ENCODE results near the gene BCAR3.

DNA sequence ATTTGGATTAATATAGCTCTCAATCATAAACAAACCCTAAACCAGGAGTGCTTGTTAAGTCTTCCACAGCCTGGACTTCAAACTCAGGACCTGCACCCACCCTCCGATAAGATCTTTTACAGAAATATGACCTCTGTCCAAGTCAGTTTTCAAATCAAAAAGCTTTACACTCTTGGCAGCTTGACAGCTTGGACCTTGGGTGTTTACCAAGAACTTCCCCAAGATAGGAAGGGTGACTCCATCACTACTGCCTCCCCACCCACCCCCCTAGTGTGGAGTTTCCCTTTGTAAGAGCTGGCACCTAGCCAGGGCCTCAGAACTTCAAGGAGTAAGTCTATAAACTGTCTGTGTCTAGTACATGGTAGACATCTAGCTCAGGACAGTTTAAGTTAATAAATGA, 9.6 kb downstream of the BCAR3 start:
- TF ChIP-seq TAF1 (IDR thresholded peaks at IDR 0.05; ENCODE audit: borderline replicate concordance, low read depth, low read length) (no peak), POLR2A (IDR thresholded peaks at IDR 0.05; ENCODE audit: low read depth, low read length) (no peak)

Data from GM12892 (cell line).